Measurements from ENCODE around the gene ST6GALNAC3. TPM values are rescaled to one million over a fixed set of nuclear protein-coding genes. Genes with fewer than 3 reads are reported as not detected.
"Not testable (repeated sequence)": the region's sequence is repeated elsewhere in the genome, so short reads cannot be mapped to it uniquely, and the experiment has no call there.

Gene ST6GALNAC3
- total RNA-seq, 1 donor from 2014 or later, result 5.6 TPM

- intact Hi-C loops (cut with DNase I), result no loop called here
- H3K4me3 ChIP-seq, result no peak overlapping the region
These were observed 16.0 kb downstream of the ST6GALNAC3 start for GRCh38 chr1:76090283-76091203.

GRCh38 chr1:76092812-76093211, 18.3 kb downstream of the ST6GALNAC3 start:
- intact Hi-C loops (cut with DNase I), result no loop called here
- no peaks in the 10 kb centered on the region for H3K36me3 ChIP-seq
- no peaks in the 10 kb centered on the region for H3K4me1 ChIP-seq
- no peaks in the 10 kb centered on the region for H3K9me3 ChIP-seq
- H3K27me3 ChIP-seq, result no peaks in the 10 kb centered on the region
- DNase-seq, result no peak
- H3K4me3 ChIP-seq, result no peak overlapping the region
- TF ChIP-seq CTCF (IDR thresholded peaks at IDR 0.05), result no peak
- no peak overlapping the region for H3K27ac ChIP-seq
- ATAC-seq, result no peak

More at GRCh38 chr1:76090283-76091203, 16.0 kb downstream of the ST6GALNAC3 start:
- ATAC-seq (no peak), DNase-seq (no peak)
- no peaks in the 10 kb centered on the region for H3K4me1 ChIP-seq
- no peak for TF ChIP-seq CTCF (IDR thresholded peaks at IDR 0.05)
- no peaks in the 10 kb centered on the region for H3K36me3 ChIP-seq
- no peak overlapping the region for H3K27ac ChIP-seq
- H3K9me3 ChIP-seq, result no peaks in the 10 kb centered on the region
- no peaks in the 10 kb centered on the region for H3K27me3 ChIP-seq

- DNase-seq (no peak), ATAC-seq (no peak)
- Histone ChIP-seq H3K4me1 (no peaks in the 10 kb centered on the region), H3K9me3 (no peaks in the 10 kb centered on the region), H3K27me3 (no peaks in the 10 kb centered on the region), H3K4me3 (no peak overlapping the region), H3K27ac (no peak overlapping the region), H3K36me3 (no peaks in the 10 kb centered on the region)
- no peak for TF ChIP-seq CTCF (IDR thresholded peaks at IDR 0.05)
- intact Hi-C loops (cut with DNase I), result no loop called here
These were observed 19.2 kb downstream of the ST6GALNAC3 start for GRCh38 chr1:76093522-76094312.

GRCh38 chr1:76095802-76096201, 21.3 kb downstream of the ST6GALNAC3 start:
- Histone ChIP-seq H3K27me3 (no peaks in the 10 kb centered on the region), H3K9me3 (no peaks in the 10 kb centered on the region), H3K4me3 (no peak overlapping the region), H3K4me1 (no peaks in the 10 kb centered on the region), H3K36me3 (no peaks in the 10 kb centered on the region), H3K27ac (no peak overlapping the region)
- TF ChIP-seq CTCF (IDR thresholded peaks at IDR 0.05), result no peak
- no peak for DNase-seq
- intact Hi-C loops (cut with DNase I), result no loop called here
- no peak for ATAC-seq

- DNase-seq; H3K4me1 ChIP-seq; intact Hi-C loops (cut with DNase I); H3K4me3 ChIP-seq; H3K36me3 ChIP-seq; H3K27ac ChIP-seq; ATAC-seq; H3K27me3 ChIP-seq; H3K9me3 ChIP-seq: not testable (repeated sequence)
These were observed 22.5 kb downstream of the ST6GALNAC3 start for GRCh38 chr1:76097064-76097463.

GRCh38 chr1:76098845-76099244, 24.3 kb downstream of the ST6GALNAC3 start:
- Histone ChIP-seq H3K4me1 (no peaks in the 10 kb centered on the region), H3K27ac (no peak overlapping the region), H3K9me3 (no peaks in the 10 kb centered on the region), H3K27me3 (no peaks in the 10 kb centered on the region), H3K4me3 (no peak overlapping the region), H3K36me3 (no peaks in the 10 kb centered on the region)
- DNase-seq (no peak), ATAC-seq (no peak)
- intact Hi-C loops (cut with DNase I), result no loop called here
- no peak for TF ChIP-seq CTCF (IDR thresholded peaks at IDR 0.05)
